Head of caudate nucleus (tissue), 42 donors: ENCODE results near the gene TRPV4.
"Not testable (repeated sequence)": the region's sequence is repeated elsewhere in the genome, so short reads cannot be mapped to it uniquely, and the experiment has no call there.

Experiments used
- DNase-seq, 42 donors: peaks; one replicate each; pipeline versions ENCODE4 v3.0.0 to v3.0.0-alpha.2; 2020 to 2021; ENCODE audit warnings: mixed read lengths in 7 of 42
- intact Hi-C: fragments of 100-400 bp; cut with DNase I; formaldehyde crosslinking; loops from one replicate; pipeline ENCODE4 v1.15.0; 2022

Gene TRPV4

DNA sequence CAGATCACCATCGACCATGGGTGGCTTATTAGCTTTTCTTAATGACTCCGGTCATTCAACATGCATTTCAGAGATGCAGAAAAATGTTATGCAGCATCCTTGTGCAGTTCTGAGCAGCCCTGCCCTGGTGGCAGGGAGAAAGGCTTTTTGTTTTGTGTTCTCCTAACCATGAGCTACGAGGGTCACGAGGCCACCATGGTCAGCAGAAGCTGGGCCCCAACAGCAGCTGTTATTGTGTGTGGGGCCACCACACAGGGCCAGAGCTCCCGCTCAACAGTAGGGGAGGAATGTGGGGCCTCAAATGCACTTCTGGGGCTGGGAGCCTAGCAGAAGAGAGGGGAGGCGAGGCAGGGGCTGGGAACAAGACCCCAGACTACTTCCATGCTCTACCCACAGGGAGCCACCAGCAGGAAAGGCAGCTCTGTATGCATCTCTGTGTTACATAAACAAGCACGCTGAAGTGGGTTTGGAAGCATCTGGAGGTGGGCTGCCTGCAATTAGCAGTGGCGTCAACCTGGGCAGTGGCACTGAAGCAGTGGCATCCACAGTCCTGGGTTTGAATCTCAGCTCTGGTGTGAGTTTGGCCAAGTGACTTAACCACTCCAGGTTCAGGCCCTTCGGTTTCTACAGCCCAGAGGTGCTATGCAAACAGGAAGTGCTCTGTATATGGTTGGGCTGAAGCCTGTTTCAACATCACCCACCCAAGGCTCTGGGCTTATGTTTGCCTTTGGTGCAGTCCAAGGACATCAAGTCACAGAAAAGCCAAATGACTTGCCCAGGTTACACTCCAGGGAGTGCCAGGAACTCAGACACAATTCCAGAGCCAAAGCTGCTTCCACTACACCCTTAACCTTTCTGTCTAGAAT, 30.9 kb upstream of the TRPV4 start:
- intact Hi-C loops, result no loop called here
- DNase-seq, result peak; percentile 72 to 96 (median 87)

DNA sequence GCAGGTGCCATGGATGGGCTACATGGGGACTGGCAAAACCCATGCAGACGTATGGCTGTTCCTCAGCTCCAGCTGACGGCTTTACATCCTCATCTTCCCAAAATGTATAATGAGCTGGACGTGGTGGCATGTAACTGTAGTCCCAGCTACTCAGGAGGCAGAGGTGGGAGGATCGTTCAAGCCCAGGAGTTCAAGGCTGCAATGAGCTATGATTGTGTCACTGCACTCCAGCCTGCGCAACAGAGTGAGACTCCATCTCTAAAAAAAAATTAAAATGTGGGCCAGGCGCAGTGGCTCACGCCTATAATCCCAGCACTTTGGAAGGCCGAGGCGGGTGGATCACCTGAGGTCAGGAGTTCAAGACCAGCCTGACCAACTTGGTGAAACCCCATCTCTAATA, 29.3 kb upstream of the TRPV4 start:
- intact Hi-C loops, DNase-seq: not testable (repeated sequence)

DNA sequence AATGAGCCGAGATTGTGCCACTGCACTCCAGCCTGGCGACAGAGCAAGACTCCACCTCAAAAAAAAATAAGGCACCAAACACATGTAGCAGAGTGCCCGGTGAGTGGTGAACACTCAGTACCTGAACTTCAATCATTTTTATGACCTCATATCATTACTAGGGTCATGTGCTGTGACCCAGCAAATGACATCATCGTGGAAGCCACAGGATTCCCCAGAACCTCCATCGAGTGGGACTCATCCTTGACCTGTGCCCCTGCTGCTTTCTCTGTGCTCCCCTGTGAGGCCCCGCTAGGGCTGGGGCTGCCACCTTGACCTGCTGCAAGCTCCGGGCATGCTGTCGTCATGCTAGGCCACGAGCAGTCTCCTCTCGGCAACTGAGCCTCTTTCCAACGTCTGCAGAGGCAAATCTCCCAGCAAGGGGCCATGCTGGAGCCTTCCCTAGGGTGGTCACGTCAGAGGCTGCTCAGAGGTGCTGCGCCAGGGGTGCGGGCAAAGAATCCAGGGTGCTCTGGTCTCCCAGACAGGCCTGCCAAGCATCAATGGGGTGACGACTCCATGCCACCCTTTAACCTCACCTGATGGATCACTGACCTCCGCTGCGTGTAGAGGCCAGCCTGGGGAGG, 28.6 kb upstream of the TRPV4 start:
- no peak for DNase-seq
- intact Hi-C loops, result no loop called here

DNA sequence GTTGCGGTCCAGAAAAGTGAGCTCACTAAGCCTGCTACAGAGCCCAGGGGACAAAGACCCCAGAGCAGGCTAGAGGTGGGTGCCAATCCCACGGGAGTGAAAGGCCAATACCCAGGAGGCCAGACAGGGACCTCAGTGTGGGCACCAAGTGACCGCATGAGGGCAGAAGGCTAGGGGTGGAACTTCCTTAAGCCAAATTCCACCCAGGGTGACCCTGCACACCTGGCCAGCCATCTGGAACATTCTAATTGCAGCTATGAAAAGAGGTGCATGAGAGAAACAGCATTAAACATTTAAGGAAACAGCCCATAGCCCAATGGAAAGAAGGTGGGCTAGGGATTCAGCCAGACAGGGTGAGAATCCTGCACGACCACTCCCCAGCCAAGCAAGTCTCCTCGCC, 27.8 kb upstream of the TRPV4 start:
- intact Hi-C loops, result no loop called here
- DNase-seq, result no peak

DNA sequence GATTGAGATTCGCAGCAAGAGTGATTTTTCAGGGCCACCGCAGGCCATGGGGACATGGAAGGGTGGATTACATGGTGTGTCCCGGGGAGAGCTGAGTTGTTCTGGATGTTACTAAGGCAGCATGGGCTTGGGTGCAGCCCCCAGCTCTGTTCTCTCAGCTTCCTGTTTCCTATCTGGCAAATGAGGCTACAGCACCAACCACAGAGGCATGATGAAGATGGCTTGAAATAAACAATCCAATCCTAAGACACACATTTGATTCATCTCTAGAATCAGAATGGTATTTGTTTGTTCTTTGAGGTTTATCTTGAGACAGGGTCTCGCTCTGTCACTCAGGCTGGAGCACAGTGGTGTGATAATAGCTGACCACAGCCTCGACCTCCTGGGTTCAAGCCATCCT, 25.6 kb upstream of the TRPV4 start:
- DNase-seq, result no peak
- intact Hi-C loops, result no loop called here

DNA sequence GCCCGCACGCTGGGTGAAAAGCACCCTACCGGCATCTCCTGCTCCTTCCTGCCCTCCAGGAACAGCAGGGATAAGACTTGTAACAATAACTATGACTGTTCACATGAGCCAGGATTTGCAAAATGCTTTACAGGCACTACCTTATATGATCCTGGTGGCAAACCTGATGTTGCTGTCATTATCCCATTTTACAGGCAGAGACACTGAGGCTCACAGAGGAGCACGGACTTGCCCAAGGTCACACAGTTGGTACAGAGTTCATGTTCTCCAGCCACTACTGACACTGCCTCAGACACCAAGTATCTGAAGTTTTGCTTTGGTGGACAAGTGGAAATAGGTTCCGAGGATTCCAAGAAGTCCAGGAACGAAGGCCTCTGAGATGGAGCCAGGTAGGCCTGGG, 24.5 kb upstream of the TRPV4 start:
- intact Hi-C loops, result no loop called here
- no peak for DNase-seq

DNA sequence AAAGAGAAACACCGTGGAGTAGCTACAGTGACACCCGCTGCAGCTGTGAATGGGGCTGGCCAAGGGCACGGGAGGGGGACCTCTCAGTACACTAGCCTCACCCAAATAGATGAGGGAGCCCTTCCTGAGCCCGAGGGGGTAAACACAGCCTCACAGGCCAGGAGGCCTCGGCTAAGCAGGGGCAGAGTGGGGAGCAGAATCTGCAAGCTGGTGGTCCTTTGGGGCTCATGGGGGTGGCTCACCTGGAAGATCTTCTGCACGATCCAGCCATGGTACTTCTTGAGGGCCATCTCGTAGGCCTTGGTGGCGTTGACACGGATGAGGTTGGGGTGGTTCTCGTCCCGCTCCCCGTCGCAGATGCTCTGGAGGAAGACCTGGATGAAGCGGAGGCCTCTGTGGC, 22.2 kb upstream of the TRPV4 start:
- no peak for DNase-seq
- intact Hi-C loops, result no loop called here

DNA sequence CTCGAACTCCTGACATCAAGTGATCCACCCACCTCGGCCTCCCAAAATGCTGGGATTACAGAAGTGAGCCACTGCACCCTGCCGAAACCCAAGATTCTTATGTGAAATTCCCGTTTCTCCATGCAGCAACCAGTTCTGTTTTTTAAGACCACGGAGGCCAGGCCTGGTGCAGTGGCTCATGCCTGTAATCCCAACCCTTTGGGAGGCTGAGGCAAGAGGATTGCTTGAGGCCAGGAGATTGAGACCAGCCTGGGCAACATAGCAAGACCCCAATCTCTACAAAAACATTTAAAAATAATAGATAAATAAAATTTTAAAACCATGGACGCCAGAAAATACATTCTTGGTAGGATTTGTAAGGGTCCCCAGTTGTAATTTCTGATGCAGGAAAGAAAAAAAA, 17.3 kb upstream of the TRPV4 start:
- intact Hi-C loops, DNase-seq: not testable (repeated sequence)

DNA sequence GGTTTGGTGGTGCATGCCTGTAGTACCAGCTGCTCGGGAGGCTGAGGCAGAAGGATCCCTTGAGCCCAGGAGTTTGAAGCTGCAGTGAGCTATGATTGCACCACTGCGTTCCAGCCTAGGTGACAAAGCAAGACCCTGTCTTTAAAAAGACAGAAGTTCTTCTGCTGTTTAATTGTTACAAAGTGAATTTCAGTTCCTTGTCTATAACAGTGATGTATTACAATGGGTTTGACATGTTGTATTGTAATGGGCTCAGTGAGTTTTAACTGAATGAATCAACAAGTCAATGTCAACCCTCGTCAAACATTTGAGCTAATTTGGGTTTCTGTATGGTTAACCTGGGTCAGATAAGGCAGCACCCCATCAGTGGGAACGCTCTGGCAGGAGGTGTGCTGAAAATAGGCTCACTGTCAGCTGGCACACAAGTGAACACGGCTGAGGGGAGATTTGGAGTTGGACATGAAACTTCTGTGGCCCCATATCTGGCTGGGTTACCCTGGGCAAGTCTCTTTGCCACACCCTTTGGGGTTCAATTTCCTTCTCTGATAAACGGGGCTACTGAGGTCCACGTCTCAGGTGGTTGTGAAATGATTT, 14.0 kb upstream of the TRPV4 start:
- DNase-seq, result peak in 1 of 42 donors; percentile 16
- intact Hi-C loops, result loop anchor here (5.0 kb wide), 1 partner anchor 40 kb away; no protein-coding TSS in a partner anchor

DNA sequence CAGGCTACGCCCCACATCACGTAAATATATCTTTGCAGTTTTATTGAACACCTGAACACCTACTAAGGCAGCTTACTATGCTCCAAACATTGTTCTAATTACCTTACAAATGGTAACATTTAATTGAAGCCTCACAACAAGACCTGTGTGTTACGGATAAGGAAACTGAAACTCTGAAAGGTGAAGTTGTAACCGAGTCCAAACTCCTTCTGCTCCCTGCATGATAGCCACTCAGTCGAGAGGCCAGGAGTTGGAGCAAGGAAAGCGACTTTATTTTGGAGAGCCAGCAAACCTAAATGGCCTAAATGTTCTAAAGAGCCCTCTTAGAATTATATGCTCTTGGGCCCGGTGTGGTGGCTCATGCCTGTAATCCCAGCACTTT, 12.6 kb upstream of the TRPV4 start:
- no peak for DNase-seq
- intact Hi-C loops, result loop anchor here (5.0 kb wide), 1 partner anchor 39 kb away; no protein-coding TSS in a partner anchor

DNA sequence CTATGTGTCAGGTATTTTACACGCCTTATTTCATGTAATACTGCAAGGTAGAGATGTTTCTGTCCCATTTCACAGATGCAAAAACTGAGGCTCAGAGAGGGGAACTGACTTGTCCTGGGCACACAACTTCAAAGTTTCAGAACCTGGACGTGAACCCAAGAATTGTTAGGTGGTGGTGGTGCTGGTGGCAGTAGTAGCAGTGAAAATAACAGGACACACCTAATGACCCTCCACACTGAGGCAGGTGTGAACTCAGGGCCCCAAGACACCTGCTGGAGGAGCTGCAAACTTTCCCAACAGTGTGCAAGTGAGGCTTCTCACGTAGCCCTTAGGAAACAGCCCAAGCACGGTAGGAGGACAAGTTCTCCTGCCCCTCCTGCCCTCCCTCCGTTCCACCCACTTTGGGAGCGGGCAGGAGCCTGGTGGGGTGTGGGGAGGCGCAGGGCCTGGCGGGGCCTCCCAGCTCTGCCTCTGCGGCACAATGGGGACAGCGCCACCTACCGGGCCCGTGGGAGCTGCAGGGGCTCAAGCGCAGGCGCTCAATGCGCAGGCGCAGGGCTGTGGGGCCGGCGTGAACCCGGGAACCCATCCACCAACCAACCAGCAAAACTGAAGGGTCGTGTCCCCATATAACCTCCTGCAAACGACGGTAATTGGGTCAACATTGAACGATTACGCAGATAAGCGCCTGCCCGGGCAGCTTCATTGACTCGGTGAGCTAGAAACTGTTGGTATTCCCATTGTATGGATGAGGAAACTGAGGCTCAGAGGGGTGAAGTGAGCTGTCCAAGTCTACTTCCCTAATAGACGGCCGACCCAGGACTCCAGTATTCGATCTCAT, 12.0 kb upstream of the TRPV4 start:
- intact Hi-C loops, result loop anchor here (5.0 kb wide), 1 partner anchor 38 kb away; no protein-coding TSS in a partner anchor
- DNase-seq, result peak; percentile 65 to 95 (median 90)

DNA sequence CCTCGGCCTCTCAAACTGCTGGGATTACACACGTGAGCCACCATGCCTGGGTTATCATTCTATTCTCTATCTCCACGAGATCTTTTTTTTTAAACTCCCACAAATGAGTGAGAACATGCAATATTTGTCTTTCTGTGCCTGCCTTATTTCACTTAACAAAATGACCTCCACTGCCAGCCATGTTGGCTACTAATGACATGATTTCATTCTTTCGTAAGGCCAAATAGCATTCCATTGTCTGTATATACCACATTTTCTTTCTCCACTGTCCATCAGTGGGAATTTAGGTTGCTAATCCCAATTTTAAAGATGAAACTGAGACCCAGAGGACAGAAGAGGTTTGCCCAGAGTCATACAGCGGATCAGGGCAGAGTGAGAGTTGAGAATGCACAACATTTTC, 10.9 kb upstream of the TRPV4 start:
- DNase-seq, result no peak

DNA sequence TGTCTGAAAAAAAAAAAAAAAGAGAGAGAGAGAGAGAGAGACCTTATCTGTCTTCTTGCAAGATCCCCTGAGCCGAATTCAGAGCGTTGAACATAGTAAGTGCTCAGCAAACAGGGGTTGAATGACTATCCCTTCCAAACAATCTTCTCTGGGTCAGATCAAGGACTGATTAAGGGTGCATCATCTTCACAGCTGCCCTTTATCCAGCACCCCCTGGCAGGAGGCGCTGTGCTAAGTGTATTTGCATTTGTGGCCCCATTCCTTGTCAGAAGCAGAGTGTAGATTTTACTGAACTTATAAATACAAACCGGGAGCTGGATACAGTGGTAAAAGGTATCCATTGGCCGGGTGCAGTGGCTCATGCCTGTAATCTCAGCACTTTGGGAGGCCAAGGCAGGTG, 8.8 kb upstream of the TRPV4 start:
- intact Hi-C loops, result no loop called here

More for the DNA sequence above, 10.9 kb upstream of the TRPV4 start:
- intact Hi-C loops, result no loop called here

DNA sequence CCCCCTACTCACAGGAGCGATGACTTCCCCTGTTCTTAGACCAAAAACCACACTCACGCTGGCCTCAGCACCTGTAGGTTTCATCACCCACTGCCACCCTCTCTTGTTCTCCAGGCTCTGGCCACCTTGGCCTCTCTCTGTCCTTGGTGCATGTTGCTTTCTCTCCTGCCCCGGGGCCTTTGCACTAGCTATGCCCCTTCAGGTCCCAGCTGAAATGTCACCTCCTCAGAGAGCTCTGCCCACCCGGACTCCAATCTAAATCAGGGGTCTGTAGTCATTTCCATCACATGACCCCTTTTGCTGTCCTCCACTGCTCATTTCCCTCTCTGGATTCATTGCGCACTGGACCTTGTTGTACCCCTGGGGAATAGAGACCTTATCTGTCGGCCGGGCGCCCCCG, 8.2 kb upstream of the TRPV4 start:
- intact Hi-C loops, result no loop called here
- DNase-seq, result no peak

More for the DNA sequence above, 8.8 kb upstream of the TRPV4 start:
- DNase-seq, result no peak

DNA sequence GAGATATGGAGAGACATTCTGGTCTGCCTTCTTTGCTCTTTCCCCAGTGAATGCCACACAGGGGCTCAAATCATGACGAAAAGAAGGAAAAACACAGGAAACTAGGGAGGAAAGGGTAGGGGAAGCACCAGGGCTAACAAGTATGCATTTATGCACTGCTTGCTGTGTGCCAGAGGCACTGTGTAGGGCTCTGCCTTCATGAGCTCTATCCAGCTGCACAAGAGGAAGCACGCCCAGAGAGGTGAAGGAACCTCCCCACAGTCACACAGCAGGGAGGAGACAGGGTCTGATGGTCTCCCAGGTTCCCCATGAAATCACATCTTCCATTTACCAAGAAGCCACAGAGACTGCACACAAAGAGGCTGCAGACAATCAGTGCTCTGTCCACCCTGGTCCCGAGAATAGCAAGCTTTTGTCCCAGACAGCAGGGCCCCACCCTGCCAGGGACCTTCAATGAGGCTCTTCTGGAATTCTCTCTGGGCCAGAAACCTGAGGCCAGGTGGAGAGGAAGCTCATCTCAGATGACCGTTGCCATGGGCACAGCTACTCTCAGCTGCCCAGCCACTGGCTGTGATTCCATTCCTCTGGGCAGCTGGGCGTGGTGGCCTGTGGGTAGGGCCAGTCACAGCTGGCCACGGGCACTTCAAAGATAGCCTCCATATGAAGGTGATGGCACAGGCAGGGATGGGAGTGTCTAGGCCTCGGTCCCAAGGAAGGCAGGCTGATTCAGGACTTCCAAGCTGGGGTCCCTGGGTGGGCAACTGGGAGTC, 7.3 kb upstream of the TRPV4 start:
- intact Hi-C loops, result no loop called here
- DNase-seq, result peak in 3 of 42 donors; percentile 7 to 26 (median 24)

DNA sequence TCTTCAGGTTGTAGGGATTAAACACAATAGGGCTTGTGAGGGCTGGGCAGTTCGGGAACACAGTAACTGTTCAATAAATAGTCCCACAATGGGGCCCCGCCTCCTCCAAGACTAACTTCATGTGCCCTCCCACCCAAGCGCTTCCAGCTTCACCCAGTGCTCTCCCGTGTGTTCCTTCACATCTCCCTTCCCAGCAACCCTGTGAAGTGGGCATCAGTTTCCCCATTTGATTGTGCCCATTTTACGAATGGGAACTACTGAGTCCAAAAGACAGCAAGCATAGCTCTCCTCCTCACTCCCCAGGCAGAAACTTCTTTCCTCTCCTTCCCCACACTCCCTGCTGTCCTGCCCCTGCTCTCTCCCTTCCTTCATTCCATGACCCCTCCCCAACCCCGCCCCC, 6.2 kb upstream of the TRPV4 start:
- no peak for DNase-seq
- intact Hi-C loops, result no loop called here

DNA sequence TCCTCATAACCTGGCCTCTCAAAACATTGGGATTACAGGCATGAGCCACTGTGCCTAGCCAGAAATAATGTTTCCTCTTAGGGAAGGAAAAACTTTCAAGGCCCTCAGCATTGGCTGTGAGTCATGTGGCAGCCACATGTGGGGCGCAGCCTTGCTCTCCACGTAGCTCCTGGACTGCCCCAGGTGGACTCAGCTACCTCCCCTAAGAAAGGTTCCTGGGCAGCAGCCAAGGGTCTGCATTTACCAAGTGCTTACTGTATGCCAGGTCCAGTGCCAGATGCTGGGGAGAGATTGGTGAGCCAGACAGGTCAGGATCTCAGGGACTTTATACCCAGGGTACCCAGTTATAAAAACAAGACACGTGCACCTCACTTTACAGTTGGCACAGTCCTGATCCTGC, 3.7 kb upstream of the TRPV4 start:
- intact Hi-C loops, result no loop called here
- no peak for DNase-seq

DNA sequence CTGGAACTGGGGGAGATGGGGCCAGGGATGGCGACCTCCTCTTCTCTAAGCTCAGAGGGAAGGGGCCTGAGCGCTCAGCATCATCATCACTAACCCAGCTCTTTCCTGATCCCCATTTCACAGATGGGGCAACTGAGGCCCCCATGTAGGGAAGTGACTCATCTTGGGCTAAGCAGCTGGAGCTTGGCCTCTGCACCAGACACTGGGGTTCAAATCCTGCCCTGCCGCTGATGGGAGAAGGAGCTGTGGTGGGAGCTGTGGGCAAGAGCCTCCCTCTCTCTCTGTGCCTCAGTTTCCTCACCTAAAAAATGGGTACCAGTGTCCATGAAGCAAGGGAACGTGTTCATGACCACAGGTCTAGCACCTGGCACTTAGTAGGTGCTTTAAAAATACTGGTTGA, 2.6 kb upstream of the TRPV4 start:
- intact Hi-C loops, result no loop called here
- DNase-seq, result no peak
